K562 (cell line): Measurements from ENCODE around the gene FBXL3. TPM values are rescaled to one million over a fixed set of nuclear protein-coding genes. Genes with fewer than 3 reads are reported as not detected.

ENCODE experiments used
- ATAC-seq: fragments of 200-7000 bp; cut with Tn5 transposase; 3 replicates; pipeline ENCODE4 v1.9.1; 2020; ENCODE audit warnings: moderate library complexity
- BruUV-seq: library from RNA; stranded (reverse); fragments of 400-500 nt; replicated peaks from 2 replicates; lab custom pipeline; 2021; lab: Mats Ljungman, UMichigan
- CTCF ChIA-PET: fragments of 300-600 bp; formaldehyde crosslinking; extraction: SDS; loops from one replicate; lab custom pipeline; 2021; ENCODE audit warnings: low intra/inter-chr PET ratio; lab: Yijun Ruan, JAX
- POLR2A ChIA-PET: fragments of 300-600, 350-650 bp; sonication (Branson Sonifier 250); formaldehyde crosslinking; extraction: SDS; loops from one replicate; lab custom pipeline; 2021; ENCODE audit warnings: antibody characterized with exemption, inconsistent platforms; lab: Yijun Ruan, JAX
- DNase-seq, 4 experiments: peaks; one replicate each; pipeline versions ENCODE4 v3.0.0 to v3.0.0-alpha.2; 2011 to 2018; ENCODE audit warnings: low spot score in 3 of 4, mixed read lengths in 3 of 4; ENCODE audit errors: extremely low read depth in 1 of 4
- FAIRE-seq: peaks from 2 replicates; lab custom pipeline; 2011; peaks lifted over from hg19 to GRCh38; lab: Jason Lieb, UNC
- H2AFZ ChIP-seq: 2 replicates; pipeline ENCODE4 v1.6.0; 2011; ENCODE audit warnings: low read depth, low read length, control low read depth, inconsistent platforms
- H3K27ac ChIP-seq: fragments of 200-600 bp; 3 replicates; pipeline ENCODE4 v1.8.0; 2011; ENCODE audit warnings: low read depth, mild to moderate bottlenecking, control low read depth, inconsistent platforms, low read length, moderate library complexity, mixed read lengths; ENCODE audit errors: extremely low read depth
- H3K27me3 ChIP-seq, 2 experiments: fragments of 300-600 bp in 1 of 2; 2 replicates in 1 of 2; 3 replicates in 1 of 2; pipeline versions ENCODE4 v1.6.0 to v1.8.0; 2011; ENCODE audit warnings: inconsistent platforms in 2 of 2, low read length in 2 of 2, mild to moderate bottlenecking in 1 of 2, mixed read lengths in 1 of 2, moderate library complexity in 1 of 2; ENCODE audit not compliant: control insufficient read depth in 2 of 2, insufficient read depth in 2 of 2
- H3K36me3 ChIP-seq: fragments of 300-600 bp; 3 replicates; pipeline ENCODE4 v1.8.0; 2011; ENCODE audit warnings: mild to moderate bottlenecking, low read length, inconsistent platforms; ENCODE audit not compliant: control insufficient read depth, insufficient read depth
- H3K4me1 ChIP-seq, 2 experiments: fragments of 200-600 bp in 1 of 2; replicated peaks in 1 of 2; 2 replicates in 1 of 2; 3 replicates in 1 of 2; pipeline versions ENCODE4 v1.5.1 to v1.8.0; 2011; ENCODE audit warnings: inconsistent platforms in 2 of 2, low read length in 2 of 2, mild to moderate bottlenecking in 1 of 2, mixed read lengths in 1 of 2, moderate library complexity in 1 of 2; ENCODE audit not compliant: control insufficient read depth in 2 of 2, insufficient read depth in 2 of 2
- H3K4me2 ChIP-seq: 2 replicates; pipeline ENCODE4 v1.6.1; 2011; ENCODE audit warnings: low read length, control low read depth, inconsistent platforms, mixed read lengths; ENCODE audit not compliant: insufficient read depth
- H3K4me3 ChIP-seq: fragments of 200-600 bp; sonication (generic), shearing (Covaris generic); 2 replicates; pipeline ENCODE4 v1.5.1; 2016; ENCODE audit warnings: control low read depth, inconsistent platforms
- H3K79me2 ChIP-seq: fragments of 200-600 bp; 3 replicates; pipeline ENCODE4 v1.8.0; 2011; ENCODE audit warnings: low read length, inconsistent platforms; ENCODE audit not compliant: control insufficient read depth, insufficient read depth
- H3K9ac ChIP-seq, 2 experiments: 2 replicates each; pipeline versions ENCODE4 v1.6.0 to v1.6.1; 2011; ENCODE audit warnings: low read depth in 2 of 2, low read length in 2 of 2, control low read depth in 1 of 2, inconsistent platforms in 1 of 2, mild to moderate bottlenecking in 1 of 2, mixed read lengths in 1 of 2; ENCODE audit not compliant: insufficient read depth in 1 of 2
- H3K9me1 ChIP-seq: one replicate; pipeline ENCODE4 v1.6.0; 2011; ENCODE audit warnings: inconsistent platforms, mild to moderate bottlenecking, low read length, moderate library complexity; ENCODE audit not compliant: control insufficient read depth, insufficient read depth
- H3K9me3 ChIP-seq: replicated peaks from 2 replicates; pipeline ENCODE4 v1.5.1; 2011; ENCODE audit warnings: low read depth, low read length, inconsistent platforms; ENCODE audit not compliant: control insufficient read depth, insufficient read depth
- H4K20me1 ChIP-seq: replicated peaks from 2 replicates; pipeline ENCODE4 v1.6.1; 2011; ENCODE audit warnings: low read length, inconsistent platforms, mixed read lengths; ENCODE audit not compliant: control insufficient read depth, insufficient read depth
- CTBP1 ChIP-seq: fragments of 450-650 bp; IDR thresholded peaks from 2 replicates; pipeline ENCODE4 v1.6.1; 2016; ENCODE audit warnings: borderline replicate concordance
- L3MBTL2 ChIP-seq: fragments of 450-650 bp; IDR thresholded peaks from 2 replicates; pipeline ENCODE4 v1.6.1; 2016; ENCODE audit warnings: mild to moderate bottlenecking, moderate library complexity
- MAFK ChIP-seq: IDR thresholded peaks from 2 replicates; pipeline ENCODE4 v1.6.1; 2011; ENCODE audit warnings: low read length, improper control_type of control experiment
- MEIS2 ChIP-seq: fragments of 450-650 bp; IDR thresholded peaks from 2 replicates; pipeline ENCODE4 v1.6.1; 2014; ENCODE audit warnings: mild to moderate bottlenecking; ENCODE audit not compliant: partially characterized antibody
- SPI1 ChIP-seq: IDR thresholded peaks from 2 replicates; pipeline ENCODE4 v1.6.1; 2011; ENCODE audit warnings: low read depth, low read length, control low read depth, borderline replicate concordance
- WGBS: fragments of 100-300 bp; shearing (Covaris generic); methylation state at CpG from one replicate; pipeline ENCODE4 v1.1.6; 2016; ENCODE audit warnings: low coverage, mixed read lengths; ENCODE audit not compliant: insufficient coverage; ENCODE audit errors: missing lambda C conversion rate; 5-methylcytosine and 5-hydroxymethylcytosine counted together
- in situ Hi-C: fragments of 300-500 bp; cut with MboI; formaldehyde crosslinking; loops from 4 replicates; pipeline ENCODE4 v1.15.0; 2018; ENCODE audit warnings: inconsistent platforms, mixed read lengths
- intact Hi-C: fragments of 100-400 bp; cut with micrococcal nuclease; formaldehyde crosslinking; loops from 2 replicates; pipeline ENCODE4 v1.14.2; 2022
- polyA plus RNA-seq, 8 experiments: library from polyadenylated mRNA; depleted of rRNA in 4 of 8; stranded (reverse) in 5 of 8; unstranded in 3 of 8; fragments of >200 nt; fragmentation: Nextera tagmentation in 2 of 8; fragmentation: Illumina TruSeq in 1 of 8; extraction: Ambion mirVana in 2 of 8; extraction: Trizol in 1 of 8; gene quantifications; 2 replicates each; pipeline versions ENCODE4 v1.2.1 to v1.2.3, GENCODE V29; 2011 to 2014; ENCODE audit warnings: inconsistent platforms in 1 of 8, missing spikeins in 1 of 8
- total RNA-seq, 7 experiments: library from RNA; depleted of rRNA in 6 of 7; stranded (reverse); fragments of >200 nt in 6 of 7; fragmentation: Illumina TruSeq in 2 of 7; extraction: Trizol in 2 of 7; gene quantifications; 2 replicates each; pipeline versions ENCODE4 v1.2.1 to v1.2.3, GENCODE V29; 2011 to 2021; ENCODE audit warnings: low replicate concordance in 1 of 7
- TF ChIP-seq, protein P1 (sequence below): fragments of 250-450 bp; sonication (Bioruptor Pico); IDR thresholded peaks from 2 replicates; pipeline ENCODE4 v1.8.0; 2022; ENCODE audit warnings: moderate library complexity, mild to moderate bottlenecking, inconsistent platforms
- TF ChIP-seq, protein P2 (sequence below), 2 experiments: IDR thresholded peaks in 1 of 2; conservative IDR thresholded peaks in 1 of 2; 2 replicates each; pipeline ENCODE4 v1.6.1; 2016; ENCODE audit warnings: low read depth in 2 of 2, mild to moderate bottlenecking in 1 of 2, missing compliant biosample characterization in 1 of 2, missing genetic modification characterization in 1 of 2, moderate library complexity in 1 of 2
- TF ChIP-seq, protein P3 (sequence below): fragments of 450-650 bp; IDR thresholded peaks from 2 replicates; pipeline ENCODE4 v1.6.1; 2016

The FBXL3 gene
- total and polyA plus RNA-seq, 9 of the 15 experiments (the other 6 are each of a cell fraction or from before 2014, with no cell fraction given) = 3.8 to 16.4 (median 12.6) TPM

DNA sequence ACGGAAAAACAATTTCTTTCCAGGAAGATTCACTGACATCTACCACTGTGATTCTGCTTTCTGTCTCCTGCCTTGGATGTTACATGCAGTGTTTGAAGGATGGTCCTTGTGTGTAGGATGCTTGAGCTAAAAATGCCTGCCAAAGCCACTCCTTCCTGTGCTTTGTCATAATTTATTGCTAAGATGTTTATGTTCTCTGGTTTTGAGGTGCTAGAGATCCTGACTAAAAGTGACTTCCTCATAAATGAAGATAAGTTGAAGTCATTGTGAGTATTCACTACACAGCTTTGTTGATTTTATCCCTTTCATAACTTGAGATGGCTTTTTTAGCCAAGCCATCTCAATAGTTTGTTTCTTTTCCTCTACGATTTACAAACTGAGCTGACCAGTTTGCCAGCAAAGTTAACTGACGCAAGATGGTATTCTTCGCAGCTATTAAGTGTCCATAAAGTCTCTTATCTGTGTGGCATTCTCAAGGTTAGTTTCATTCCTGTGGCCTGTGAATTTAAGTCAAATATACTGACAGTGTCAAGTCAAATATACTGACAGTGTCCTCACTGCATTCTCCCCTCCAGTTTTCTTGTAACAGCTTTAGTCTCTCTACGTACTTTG is 15.7 kb upstream of the FBXL3 start:
- intact Hi-C loops = no loop called here

More for the DNA sequence above, 15.7 kb upstream of the FBXL3 start:
- no peaks in the 10 kb centered on the region for H3K9me1 ChIP-seq
- no peaks in the 10 kb centered on the region for H3K79me2 ChIP-seq
- in situ Hi-C loops = no loop called here
- H3K36me3 ChIP-seq = peaks cover 7% of the 10 kb centered on the region; the same call in 2 of the 3 replicates
- TF ChIP-seq, protein P1, sequence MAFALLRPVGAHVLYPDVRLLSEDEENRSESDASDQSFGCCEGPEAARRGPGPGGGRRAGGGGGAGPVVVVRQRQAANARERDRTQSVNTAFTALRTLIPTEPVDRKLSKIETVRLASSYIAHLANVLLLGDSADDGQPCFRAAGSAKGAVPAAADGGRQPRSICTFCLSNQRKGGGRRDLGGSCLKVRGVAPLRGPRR (CRISPR knock-in tag) = no peak
- TF ChIP-seq L3MBTL2 (no peak), MAFK (no peak), SPI1 (0 out of 2 replicates have a peak, but pooled peaks have one; percentile 28), CTBP1 (0 out of 2 replicates have a peak, but pooled peaks have one; percentile 25), MEIS2 (peak; percentile 73)
- TF ChIP-seq, protein P2, sequence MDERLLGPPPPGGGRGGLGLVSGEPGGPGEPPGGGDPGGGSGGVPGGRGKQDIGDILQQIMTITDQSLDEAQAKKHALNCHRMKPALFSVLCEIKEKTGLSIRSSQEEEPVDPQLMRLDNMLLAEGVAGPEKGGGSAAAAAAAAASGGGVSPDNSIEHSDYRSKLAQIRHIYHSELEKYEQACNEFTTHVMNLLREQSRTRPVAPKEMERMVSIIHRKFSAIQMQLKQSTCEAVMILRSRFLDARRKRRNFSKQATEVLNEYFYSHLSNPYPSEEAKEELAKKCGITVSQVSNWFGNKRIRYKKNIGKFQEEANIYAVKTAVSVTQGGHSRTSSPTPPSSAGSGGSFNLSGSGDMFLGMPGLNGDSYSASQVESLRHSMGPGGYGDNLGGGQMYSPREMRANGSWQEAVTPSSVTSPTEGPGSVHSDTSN (CRISPR knock-in tag; IDR thresholded peaks at IDR 0.05; ENCODE audit: low read depth) = no peak
- TF ChIP-seq, protein P2 (tag; conservative IDR thresholded peaks at IDR 0.05; ENCODE audit: low read depth) = peak; percentile 55; the same call in 1 of the 2 replicates
- TF ChIP-seq, protein P3, sequence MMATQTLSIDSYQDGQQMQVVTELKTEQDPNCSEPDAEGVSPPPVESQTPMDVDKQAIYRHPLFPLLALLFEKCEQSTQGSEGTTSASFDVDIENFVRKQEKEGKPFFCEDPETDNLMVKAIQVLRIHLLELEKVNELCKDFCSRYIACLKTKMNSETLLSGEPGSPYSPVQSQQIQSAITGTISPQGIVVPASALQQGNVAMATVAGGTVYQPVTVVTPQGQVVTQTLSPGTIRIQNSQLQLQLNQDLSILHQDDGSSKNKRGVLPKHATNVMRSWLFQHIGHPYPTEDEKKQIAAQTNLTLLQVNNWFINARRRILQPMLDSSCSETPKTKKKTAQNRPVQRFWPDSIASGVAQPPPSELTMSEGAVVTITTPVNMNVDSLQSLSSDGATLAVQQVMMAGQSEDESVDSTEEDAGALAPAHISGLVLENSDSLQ = peak; percentile 62
- 72% methylated on average over 5 of the region's 5 CpGs for WGBS
- ChIA-PET POLR2A (interaction anchor here (0.8 to 1.6 kb wide), 3 partner anchors 13 to 16 kb away, joined by 3 read pairs; partner anchors contain the start of gene FBXL3), CTCF (no interaction called here)
- H3K9ac ChIP-seq = no peak overlapping the region
- no peak overlapping the region for H3K4me3 ChIP-seq
- H3K27me3 ChIP-seq = no peaks in the 10 kb centered on the region
- no TSS peak for BruUV-seq
- no peaks in the 10 kb centered on the region; a peak in 1 of 5 replicates for H3K4me1 ChIP-seq
- no peaks in the 10 kb centered on the region for H4K20me1 ChIP-seq
- FAIRE-seq = peak; percentile 49
- no peak overlapping the region for H2AFZ ChIP-seq
- no peak overlapping the region for H3K4me2 ChIP-seq
- no peak for DNase-seq
- no peak overlapping the region for H3K27ac ChIP-seq
- no peaks in the 10 kb centered on the region for H3K9me3 ChIP-seq
- peak; percentile 39; the same call in 2 of the 3 replicates for ATAC-seq
